Endothelial cell of umbilical vein (primary cell): ENCODE data around the gene TENM4. TPM values are rescaled to one million over a fixed set of nuclear protein-coding genes. Genes with fewer than 3 reads are reported as not detected.

Source experiments
- BruUV-seq: library from RNA; stranded (reverse); fragments of 400-500 nt; replicated peaks from 2 replicates; lab custom pipeline; 2021; lab: Mats Ljungman, UMichigan
- CTCF ChIA-PET: fragments of 300-600, 350-600 bp; sonication (Branson Sonifier 250); formaldehyde crosslinking; loops from one replicate; lab custom pipeline; 2021; ENCODE audit warnings: antibody characterized with exemption, inconsistent platforms; lab: Charles Lee
- POLR2A ChIA-PET: fragments of 300-600, 350-600 bp; sonication (Branson Sonifier 250); formaldehyde crosslinking; loops from one replicate; lab custom pipeline; 2021; ENCODE audit warnings: antibody characterized with exemption, inconsistent platforms; lab: Charles Lee
- DNase-seq: peaks from one replicate; pipeline ENCODE4 v3.0.0-alpha.2; 2011; ENCODE audit warnings: low read depth, low spot score
- FAIRE-seq: peaks from 2 replicates; lab custom pipeline; 2011; peaks lifted over from hg19 to GRCh38; lab: Jason Lieb, UNC
- H2AFZ ChIP-seq: 2 replicates; pipeline ENCODE4 v1.6.0; 2012; ENCODE audit warnings: low read depth, low read length, control low read depth, inconsistent platforms
- H3K27ac ChIP-seq: 2 replicates; pipeline ENCODE4 v1.5.1; 2011; ENCODE audit warnings: low read depth, mild to moderate bottlenecking, control low read depth, low read length, moderate library complexity; ENCODE audit not compliant: insufficient read depth
- H3K27me3 ChIP-seq, 2 experiments: 2 replicates each; pipeline versions ENCODE4 v1.6.0 to v1.6.1; 2011; ENCODE audit warnings: low read length in 2 of 2, mixed read lengths in 1 of 2; ENCODE audit not compliant: control insufficient read depth in 2 of 2, insufficient read depth in 2 of 2
- H3K36me3 ChIP-seq, 2 experiments: 2 replicates in 1 of 2; 3 replicates in 1 of 2; pipeline ENCODE4 v1.5.1; 2011; ENCODE audit warnings: low read length in 2 of 2, mild to moderate bottlenecking in 1 of 2, moderate library complexity in 1 of 2; ENCODE audit not compliant: control insufficient read depth in 2 of 2, insufficient read depth in 2 of 2; ENCODE audit errors: extremely low read depth in 1 of 2
- H3K4me1 ChIP-seq: 3 replicates; pipeline ENCODE4 v1.5.1; 2011; ENCODE audit warnings: mild to moderate bottlenecking, low read length; ENCODE audit not compliant: control insufficient read depth, insufficient read depth; ENCODE audit errors: extremely low read depth
- H3K4me2 ChIP-seq: 2 replicates; pipeline ENCODE4 v1.6.1; 2011; ENCODE audit warnings: low read length, control low read depth, mixed read lengths; ENCODE audit not compliant: insufficient read depth
- H3K4me3 ChIP-seq, 3 experiments: fragments of 200-600 bp in 1 of 3; sonication (generic), shearing (Covaris generic) in 1 of 3; replicated peaks in 1 of 3; 2 replicates each; pipeline ENCODE4 v1.5.1; 2011 to 2016; ENCODE audit warnings: control low read depth in 3 of 3, low read length in 3 of 3, mild to moderate bottlenecking in 2 of 3, inconsistent platforms in 1 of 3, low read depth in 1 of 3, moderate library complexity in 1 of 3; ENCODE audit not compliant: insufficient read depth in 1 of 3
- H3K79me2 ChIP-seq: 2 replicates; pipeline ENCODE4 v1.6.0; 2012; ENCODE audit warnings: low read length, inconsistent platforms; ENCODE audit not compliant: control insufficient read depth, insufficient read depth
- H3K9ac ChIP-seq: replicated peaks from 2 replicates; pipeline ENCODE3; 2011; ENCODE audit warnings: low read length, control low read depth; ENCODE audit not compliant: insufficient read depth; ENCODE audit errors: extremely low read depth
- H3K9me1 ChIP-seq: replicated peaks from 3 replicates; pipeline ENCODE4 v1.6.0; 2011; ENCODE audit warnings: mild to moderate bottlenecking, low read length; ENCODE audit not compliant: control insufficient read depth, insufficient read depth; ENCODE audit errors: extremely low read depth
- H3K9me3 ChIP-seq: replicated peaks from 2 replicates; pipeline ENCODE4 v1.5.1; 2012; ENCODE audit warnings: low read length, inconsistent platforms; ENCODE audit not compliant: control insufficient read depth, insufficient read depth
- H4K20me1 ChIP-seq: replicated peaks from 2 replicates; pipeline ENCODE3; 2011; ENCODE audit warnings: mild to moderate bottlenecking, low read length; ENCODE audit not compliant: control insufficient read depth, insufficient read depth; ENCODE audit errors: extremely low read depth
- EZH2 ChIP-seq: IDR thresholded peaks from 2 replicates; pipeline ENCODE4 v1.6.1; 2012; ENCODE audit warnings: borderline replicate concordance, low read depth, mild to moderate bottlenecking, moderate library complexity, low read length, inconsistent platforms; ENCODE audit not compliant: severe bottlenecking
- FOS ChIP-seq: IDR thresholded peaks from 2 replicates; pipeline ENCODE4 v1.6.1; 2011; ENCODE audit warnings: mild to moderate bottlenecking, low read length, moderate library complexity, borderline replicate concordance; ENCODE audit not compliant: insufficient read depth
- GATA2 ChIP-seq: IDR thresholded peaks from 2 replicates; pipeline ENCODE4 v1.7.0; 2011; ENCODE audit warnings: low read depth, mild to moderate bottlenecking, moderate library complexity, mixed read lengths, low read length; ENCODE audit not compliant: insufficient read length, insufficient read depth
- JUN ChIP-seq: IDR thresholded peaks from 2 replicates; pipeline ENCODE4 v1.6.1; 2011; ENCODE audit warnings: borderline replicate concordance, low read depth; ENCODE audit not compliant: insufficient read length, insufficient read depth
- MAX ChIP-seq: IDR thresholded peaks from 2 replicates; pipeline ENCODE4 v1.6.1; 2011; ENCODE audit not compliant: insufficient read depth, insufficient read length
- MYC ChIP-seq: IDR thresholded peaks from one replicate; pipeline ENCODE4 v1.6.1; 2011; ENCODE audit warnings: mild to moderate bottlenecking, low read depth, low read length
- POLR2A ChIP-seq: IDR thresholded peaks from 2 replicates; pipeline ENCODE4 v1.6.1; 2012; ENCODE audit warnings: low read depth, mild to moderate bottlenecking, control low read depth, low read length
- POLR2AphosphoS5 ChIP-seq: IDR thresholded peaks from 2 replicates; pipeline ENCODE4 v1.6.1; 2012; ENCODE audit warnings: low read depth, mild to moderate bottlenecking, control low read depth, low read length, moderate library complexity; ENCODE audit not compliant: insufficient read depth
- dilution Hi-C: fragments of 300-500 bp; cut with MboI; formaldehyde crosslinking; loops from one replicate; pipeline ENCODE4 v1.15.0; 2019; ENCODE audit warnings: low sequenced_read_pairs; ENCODE audit not compliant: extremely low pct_ligation_motif_present
- intact Hi-C: fragments of 100-400 bp; cut with micrococcal nuclease; formaldehyde crosslinking; loops from one replicate; pipeline ENCODE4 v1.10.0; 2022
- polyA plus RNA-seq, 4 experiments: library from polyadenylated mRNA; depleted of rRNA in 3 of 4; stranded (reverse) in 3 of 4; unstranded in 1 of 4; fragments of >200 nt; gene quantifications; 2 replicates each; pipeline versions ENCODE4 v1.2.1 to v1.2.3, GENCODE V29; 2011 to 2012; ENCODE audit warnings: missing spikeins in 1 of 4
- total RNA-seq: library from RNA; stranded (reverse); gene quantifications from 2 replicates; pipeline ENCODE4 v1.2.3, GENCODE V29; 2021
- TF ChIP-seq, protein P1 (sequence below), 2 donors: IDR thresholded peaks; 1 replicate in 1 of 2; 2 replicates in 1 of 2; pipeline ENCODE4 v1.5.1; 2011; ENCODE audit warnings: low read length in 2 of 2, mild to moderate bottlenecking in 2 of 2, moderate library complexity in 2 of 2, control low read depth in 1 of 2, inconsistent platforms in 1 of 2, low read depth in 1 of 2; ENCODE audit not compliant: insufficient read depth in 1 of 2; ENCODE audit errors: extremely low read depth in 1 of 2

Gene TENM4
- total and polyA plus RNA-seq, 2 donors (not counting 3 experiments of a cell fraction or from before 2014, with no cell fraction given) = 0.06 to 0.27 TPM

GRCh38 chr11:78797559-78797958 is 643.3 kb downstream of the TENM4 start:
- H3K4me2 ChIP-seq = peak overlapping the region; percentile 67
- ChIA-PET CTCF (interaction anchor here (0.9 to 7.6 kb wide), 18 partner anchors 10 to 302 kb away, joined by 3 to 78 read pairs (median 4); no protein-coding TSS in a partner anchor), POLR2A (no interaction called here)
- peak; percentile 56 for FAIRE-seq
- H4K20me1 ChIP-seq = no peaks in the 10 kb centered on the region
- no TSS peak for BruUV-seq
- peak overlapping the region; percentile 20 for H3K9ac ChIP-seq
- no peaks in the 10 kb centered on the region for H3K36me3 ChIP-seq
- H3K79me2 ChIP-seq = no peaks in the 10 kb centered on the region
- H3K27me3 ChIP-seq = no peaks in the 10 kb centered on the region
- H3K4me3 ChIP-seq = no peak overlapping the region
- H2AFZ ChIP-seq = peak overlapping the region; percentile 58
- no peaks in the 10 kb centered on the region for H3K9me1 ChIP-seq
- TF ChIP-seq GATA2 (no peak), FOS (no peak), MYC (no peak), POLR2AphosphoS5 (no peak), EZH2 (no peak), POLR2A (no peak), MAX (no peak), JUN (no peak)
- no peaks in the 10 kb centered on the region for H3K9me3 ChIP-seq
- peaks cover 41% of the 10 kb centered on the region for H3K4me1 ChIP-seq
- peak overlapping the region; percentile 68 for H3K27ac ChIP-seq
- intact Hi-C loops = loop anchor here (5.0 kb wide), 1 partner anchor 280 kb away; no protein-coding TSS in a partner anchor
- peak; percentile 28 for DNase-seq
- dilution Hi-C loops = no loop called here

DNA sequence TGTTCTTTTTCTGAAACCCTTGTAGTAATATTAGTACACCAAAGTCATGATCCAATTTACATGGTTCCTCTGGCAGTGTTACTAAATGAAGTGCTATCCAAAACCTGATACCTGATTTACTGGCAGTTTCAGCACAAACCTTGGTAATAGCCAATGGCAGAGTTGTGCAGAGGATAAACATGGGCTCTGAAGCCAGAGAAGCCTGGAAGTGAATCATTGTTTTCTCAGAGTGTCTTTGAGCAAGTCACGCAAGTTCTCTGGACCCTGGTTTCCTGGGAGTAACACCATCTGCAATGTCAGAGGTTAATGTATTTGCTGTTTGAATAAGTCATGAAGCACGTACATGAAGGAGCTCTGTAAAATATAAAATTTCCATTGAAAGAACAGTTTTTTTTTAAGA is 643.9 kb downstream of the TENM4 start:
- Histone ChIP-seq H3K27me3 (no peaks in the 10 kb centered on the region), H2AFZ (no peak overlapping the region), H3K36me3 (no peaks in the 10 kb centered on the region), H3K27ac (peak overlapping the region; percentile 68), H3K9me1 (no peaks in the 10 kb centered on the region), H3K79me2 (no peaks in the 10 kb centered on the region), H3K9me3 (no peaks in the 10 kb centered on the region), H3K9ac (peak overlapping the region; percentile 20), H4K20me1 (no peaks in the 10 kb centered on the region), H3K4me2 (peak overlapping the region; percentile 67), H3K4me1 (peaks cover 41% of the 10 kb centered on the region), H3K4me3 (no peak overlapping the region)
- peak; percentile 79 for DNase-seq
- intact Hi-C loops = loop anchor here (5.0 kb wide), 1 partner anchor 280 kb away; no protein-coding TSS in a partner anchor
- dilution Hi-C loops = no loop called here
- peak; percentile 90 for FAIRE-seq
- POLR2A ChIA-PET = no interaction called here
- peak; percentile 73 for TF ChIP-seq GATA2
- peak; percentile 45 for TF ChIP-seq POLR2AphosphoS5
- TF ChIP-seq, protein P1, sequence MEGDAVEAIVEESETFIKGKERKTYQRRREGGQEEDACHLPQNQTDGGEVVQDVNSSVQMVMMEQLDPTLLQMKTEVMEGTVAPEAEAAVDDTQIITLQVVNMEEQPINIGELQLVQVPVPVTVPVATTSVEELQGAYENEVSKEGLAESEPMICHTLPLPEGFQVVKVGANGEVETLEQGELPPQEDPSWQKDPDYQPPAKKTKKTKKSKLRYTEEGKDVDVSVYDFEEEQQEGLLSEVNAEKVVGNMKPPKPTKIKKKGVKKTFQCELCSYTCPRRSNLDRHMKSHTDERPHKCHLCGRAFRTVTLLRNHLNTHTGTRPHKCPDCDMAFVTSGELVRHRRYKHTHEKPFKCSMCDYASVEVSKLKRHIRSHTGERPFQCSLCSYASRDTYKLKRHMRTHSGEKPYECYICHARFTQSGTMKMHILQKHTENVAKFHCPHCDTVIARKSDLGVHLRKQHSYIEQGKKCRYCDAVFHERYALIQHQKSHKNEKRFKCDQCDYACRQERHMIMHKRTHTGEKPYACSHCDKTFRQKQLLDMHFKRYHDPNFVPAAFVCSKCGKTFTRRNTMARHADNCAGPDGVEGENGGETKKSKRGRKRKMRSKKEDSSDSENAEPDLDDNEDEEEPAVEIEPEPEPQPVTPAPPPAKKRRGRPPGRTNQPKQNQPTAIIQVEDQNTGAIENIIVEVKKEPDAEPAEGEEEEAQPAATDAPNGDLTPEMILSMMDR (IDR thresholded peaks at IDR 0.05; ENCODE audit: extremely low read depth in 1 of 2, insufficient read depth in 1 of 2, low read depth in 1 of 2, low read length in 2 of 2) = no peak
- no peak for TF ChIP-seq MYC
- no peak for TF ChIP-seq EZH2
- TF ChIP-seq JUN = peak; percentile 28
- no peak for TF ChIP-seq MAX
- TF ChIP-seq FOS = peak; percentile 80
- no peak for TF ChIP-seq POLR2A
- CTCF ChIA-PET = interaction anchor here (0.9 to 7.6 kb wide), 10 partner anchors 9 to 303 kb away, joined by 3 to 78 read pairs (median 5); no protein-coding TSS in a partner anchor
- no TSS peak for BruUV-seq
